Neural cell (in vitro differentiated cells): ENCODE data around the gene AURKA. TPM values are rescaled to one million over a fixed set of nuclear protein-coding genes. Genes with fewer than 3 reads are reported as not detected.

ENCODE experiments used
- H2AFZ ChIP-seq: fragments of 200-600, 300-800 bp; sonication (generic), shearing (Covaris generic); 2 replicates; pipeline ENCODE4 v1.6.0; 2014; ENCODE audit warnings: low read depth, mild to moderate bottlenecking, antibody characterized with exemption, low read length, moderate library complexity
- H3F3A ChIP-seq: fragments of 200-600 bp; shearing (Covaris generic); 2 replicates; pipeline ENCODE4 v1.6.1; 2016; ENCODE audit warnings: mild to moderate bottlenecking, moderate library complexity, mixed read lengths, antibody characterized with exemption, low read length; ENCODE audit not compliant: insufficient read depth, poor library complexity, severe bottlenecking
- H3K27ac ChIP-seq: fragments of 200-600, 300-800 bp; sonication (generic), shearing (Covaris generic); 2 replicates; pipeline ENCODE4 v1.5.1; 2014; ENCODE audit warnings: mild to moderate bottlenecking, low read length, moderate library complexity
- H3K27me3 ChIP-seq: fragments of 300-800, 200-600 bp; sonication (generic), shearing (Covaris generic); 2 replicates; pipeline ENCODE4 v1.6.0; 2014; ENCODE audit warnings: mild to moderate bottlenecking, low read depth, low read length, moderate library complexity; ENCODE audit not compliant: insufficient read depth
- H3K36me3 ChIP-seq: fragments of 300-800, 200-600 bp; sonication (generic), shearing (Covaris generic); 2 replicates; pipeline ENCODE4 v1.5.1; 2014; ENCODE audit warnings: mild to moderate bottlenecking, antibody characterized with exemption, low read length, moderate library complexity; ENCODE audit not compliant: insufficient read depth
- H3K4me2 ChIP-seq: fragments of 300-800, 200-600 bp; sonication (generic), shearing (Covaris generic); 2 replicates; pipeline ENCODE4 v1.6.0; 2014; ENCODE audit warnings: mild to moderate bottlenecking, low read length
- H3K4me3 ChIP-seq: fragments of 300-800, 200-600 bp; sonication (generic), shearing (Covaris generic); 2 replicates; pipeline ENCODE4 v1.5.1; 2014; ENCODE audit warnings: mild to moderate bottlenecking, low read length, moderate library complexity
- H3K79me2 ChIP-seq: fragments of 200-600 bp; shearing (Covaris generic); replicated peaks from 2 replicates; pipeline ENCODE4 v1.6.0; 2014; ENCODE audit warnings: mild to moderate bottlenecking, low read length, moderate library complexity; ENCODE audit not compliant: insufficient read depth
- H3K9ac ChIP-seq: fragments of 300-800, 200-600 bp; sonication (generic), shearing (Covaris generic); 2 replicates; pipeline ENCODE4 v1.6.1; 2016; ENCODE audit warnings: mild to moderate bottlenecking, low read length, mixed read lengths
- H3K9me2 ChIP-seq: fragments of 200-600 bp; shearing (Covaris generic); 2 replicates; pipeline ENCODE4 v1.6.1; 2016; ENCODE audit warnings: mild to moderate bottlenecking, low read length, mixed read lengths; ENCODE audit not compliant: insufficient read depth
- H3K9me3 ChIP-seq: fragments of 200-600, 300-800 bp; sonication (generic), shearing (Covaris generic); 2 replicates; pipeline ENCODE4 v1.6.1; 2016; ENCODE audit warnings: mild to moderate bottlenecking, mixed run types, low read length, moderate library complexity, mixed read lengths
- H4K20me1 ChIP-seq: fragments of 200-600 bp; shearing (Covaris generic); 2 replicates; pipeline ENCODE4 v1.6.1; 2016; ENCODE audit warnings: mild to moderate bottlenecking, mixed run types; ENCODE audit not compliant: insufficient read depth
- CTCF ChIP-seq: fragments of 450-650 bp; IDR thresholded peaks from 2 replicates; pipeline ENCODE4 v1.5.1; 2014; ENCODE audit warnings: antibody characterized with exemption, mild to moderate bottlenecking, moderate library complexity; ENCODE audit not compliant: poor library complexity, severe bottlenecking
- EP300 ChIP-seq: fragments of 450-650 bp; conservative IDR thresholded peaks from 2 replicates; pipeline ENCODE4 v1.6.1; 2014; ENCODE audit warnings: antibody characterized with exemption, mild to moderate bottlenecking, moderate library complexity; ENCODE audit not compliant: poor library complexity, severe bottlenecking
- EZH2 ChIP-seq: fragments of 200-600, 300-800 bp; shearing (Covaris generic), sonication (generic); IDR thresholded peaks from 2 replicates; pipeline ENCODE4 v1.6.1; 2014; ENCODE audit warnings: antibody characterized with exemption, low read length, borderline replicate concordance, mild to moderate bottlenecking; ENCODE audit not compliant: insufficient read depth, poor library complexity, severe bottlenecking
- MXI1 ChIP-seq: fragments of 450-650 bp; conservative IDR thresholded peaks from 2 replicates; pipeline ENCODE4 v1.6.1; 2014; ENCODE audit warnings: antibody characterized with exemption, mild to moderate bottlenecking; ENCODE audit not compliant: poor library complexity, severe bottlenecking
- POLR2AphosphoS5 ChIP-seq: IDR thresholded peaks from 2 replicates; pipeline ENCODE4 v1.6.1; 2012
- RAD21 ChIP-seq: fragments of 450-650 bp; conservative IDR thresholded peaks from 2 replicates; pipeline ENCODE4 v1.6.1; 2014; ENCODE audit warnings: antibody characterized with exemption, mild to moderate bottlenecking, moderate library complexity
- REST ChIP-seq: IDR thresholded peaks from 2 replicates; pipeline ENCODE4 v1.6.1; 2012; ENCODE audit warnings: borderline replicate concordance
- SMC3 ChIP-seq: fragments of 450-650 bp; conservative IDR thresholded peaks from 2 replicates; pipeline ENCODE4 v1.6.1; 2014; ENCODE audit warnings: antibody characterized with exemption, mild to moderate bottlenecking, moderate library complexity; ENCODE audit not compliant: poor library complexity
- TAF1 ChIP-seq: IDR thresholded peaks from 2 replicates; pipeline ENCODE4 v1.6.1; 2012; ENCODE audit warnings: low read depth
- polyA plus RNA-seq: library from polyadenylated mRNA; depleted of rRNA; stranded (reverse); fragments of >200 nt; gene quantifications from 2 replicates; pipeline ENCODE4 v1.2.3, GENCODE V29; 2014

Gene AURKA
- polyA plus RNA-seq, 1 donor from 2014 or later: 2.5 TPM

- H3K4me2 ChIP-seq: no peak overlapping the region
- H3K4me3 ChIP-seq: no peak overlapping the region
- H4K20me1 ChIP-seq: no peaks in the 10 kb centered on the region
- TF ChIP-seq RAD21 (no peak), TAF1 (no peak), CTCF (no peak), SMC3 (no peak), REST (no peak), POLR2AphosphoS5 (no peak), MXI1 (no peak), EP300 (no peak), EZH2 (no peak)
- no peaks in the 10 kb centered on the region for H3K9me3 ChIP-seq
- H3K27ac ChIP-seq: no peak overlapping the region
- H3F3A ChIP-seq: no peaks in the 10 kb centered on the region
- H3K9ac ChIP-seq: no peak overlapping the region
- H3K79me2 ChIP-seq: peaks cover 33% of the 10 kb centered on the region
- H3K9me2 ChIP-seq: no peaks in the 10 kb centered on the region
- no peaks in the 10 kb centered on the region for H3K27me3 ChIP-seq
- no peaks in the 10 kb centered on the region for H3K36me3 ChIP-seq
- H2AFZ ChIP-seq: no peak overlapping the region
These were observed 2.2 kb downstream of the AURKA start for GRCh38 chr20:56389807-56390206.

- Histone ChIP-seq H3K9me2 (no peaks in the 10 kb centered on the region), H3K27me3 (no peaks in the 10 kb centered on the region), H3F3A (no peaks in the 10 kb centered on the region), H3K27ac (no peak overlapping the region), H3K4me2 (no peak overlapping the region), H3K9me3 (no peaks in the 10 kb centered on the region), H4K20me1 (no peaks in the 10 kb centered on the region), H3K4me3 (no peak overlapping the region), H2AFZ (no peak overlapping the region), H3K9ac (no peak overlapping the region), H3K36me3 (no peaks in the 10 kb centered on the region), H3K79me2 (peaks cover 29% of the 10 kb centered on the region)
- TF ChIP-seq POLR2AphosphoS5 (no peak), EZH2 (no peak), TAF1 (no peak), MXI1 (no peak), SMC3 (no peak), EP300 (no peak), REST (no peak), RAD21 (no peak), CTCF (no peak)
These were observed 3.1 kb downstream of the AURKA start for GRCh38 chr20:56388882-56389281.
